PFSK-1 (cell line): ENCODE measurements around the gene MEGF11.

ENCODE experiments used
- FOXP2 ChIP-seq: optimal IDR thresholded peaks from 2 replicates; pipeline ENCODE3; 2011; ENCODE audit warnings: borderline replicate concordance, control low read depth, inconsistent platforms; ENCODE audit not compliant: insufficient read depth; ENCODE audit errors: extremely low read length, extremely low read depth
- POLR2AphosphoS5 ChIP-seq: IDR thresholded peaks from 2 replicates; pipeline ENCODE4 v1.6.1; 2012; ENCODE audit warnings: low read depth, mild to moderate bottlenecking, control low read depth, low read length, moderate library complexity
- SIN3A ChIP-seq: IDR thresholded peaks from 2 replicates; pipeline ENCODE4 v1.6.1; 2012; ENCODE audit warnings: mild to moderate bottlenecking, low read length, moderate library complexity, borderline replicate concordance; ENCODE audit not compliant: insufficient read depth
- TAF1 ChIP-seq: IDR thresholded peaks from 2 replicates; pipeline ENCODE4 v1.6.1; 2012; ENCODE audit warnings: low read length, control low read depth, borderline replicate concordance; ENCODE audit not compliant: insufficient read depth
- TF ChIP-seq, protein P1 (sequence below), 2 experiments: IDR thresholded peaks; 2 replicates each; pipeline versions ENCODE4 v1.6.1 to v1.8.0; 2011 to 2012; ENCODE audit warnings: low read depth in 2 of 2, low read length in 2 of 2, control low read depth in 1 of 2, inconsistent platforms in 1 of 2, mild to moderate bottlenecking in 1 of 2, moderate library complexity in 1 of 2; ENCODE audit not compliant: insufficient read depth in 1 of 2

Gene MEGF11

GRCh38 chr15:65862682-65863081, 390.9 kb downstream of the MEGF11 start:
- TF ChIP-seq FOXP2 (peak; percentile 58), SIN3A (peak; percentile 51; the same call in 1 of the 2 replicates), TAF1 (no peak), POLR2AphosphoS5 (no peak)
- TF ChIP-seq, protein P1, sequence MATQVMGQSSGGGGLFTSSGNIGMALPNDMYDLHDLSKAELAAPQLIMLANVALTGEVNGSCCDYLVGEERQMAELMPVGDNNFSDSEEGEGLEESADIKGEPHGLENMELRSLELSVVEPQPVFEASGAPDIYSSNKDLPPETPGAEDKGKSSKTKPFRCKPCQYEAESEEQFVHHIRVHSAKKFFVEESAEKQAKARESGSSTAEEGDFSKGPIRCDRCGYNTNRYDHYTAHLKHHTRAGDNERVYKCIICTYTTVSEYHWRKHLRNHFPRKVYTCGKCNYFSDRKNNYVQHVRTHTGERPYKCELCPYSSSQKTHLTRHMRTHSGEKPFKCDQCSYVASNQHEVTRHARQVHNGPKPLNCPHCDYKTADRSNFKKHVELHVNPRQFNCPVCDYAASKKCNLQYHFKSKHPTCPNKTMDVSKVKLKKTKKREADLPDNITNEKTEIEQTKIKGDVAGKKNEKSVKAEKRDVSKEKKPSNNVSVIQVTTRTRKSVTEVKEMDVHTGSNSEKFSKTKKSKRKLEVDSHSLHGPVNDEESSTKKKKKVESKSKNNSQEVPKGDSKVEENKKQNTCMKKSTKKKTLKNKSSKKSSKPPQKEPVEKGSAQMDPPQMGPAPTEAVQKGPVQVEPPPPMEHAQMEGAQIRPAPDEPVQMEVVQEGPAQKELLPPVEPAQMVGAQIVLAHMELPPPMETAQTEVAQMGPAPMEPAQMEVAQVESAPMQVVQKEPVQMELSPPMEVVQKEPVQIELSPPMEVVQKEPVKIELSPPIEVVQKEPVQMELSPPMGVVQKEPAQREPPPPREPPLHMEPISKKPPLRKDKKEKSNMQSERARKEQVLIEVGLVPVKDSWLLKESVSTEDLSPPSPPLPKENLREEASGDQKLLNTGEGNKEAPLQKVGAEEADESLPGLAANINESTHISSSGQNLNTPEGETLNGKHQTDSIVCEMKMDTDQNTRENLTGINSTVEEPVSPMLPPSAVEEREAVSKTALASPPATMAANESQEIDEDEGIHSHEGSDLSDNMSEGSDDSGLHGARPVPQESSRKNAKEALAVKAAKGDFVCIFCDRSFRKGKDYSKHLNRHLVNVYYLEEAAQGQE (IDR thresholded peaks at IDR 0.05; ENCODE audit: insufficient read depth in 1 of 2, low read depth in 2 of 2, low read length in 2 of 2), result no peak

- no peak for TF ChIP-seq FOXP2
- TF ChIP-seq, protein P1 (IDR thresholded peaks at IDR 0.05; ENCODE audit: insufficient read depth in 1 of 2, low read depth in 2 of 2, low read length in 2 of 2), result no peak
- no peak for TF ChIP-seq SIN3A
- TF ChIP-seq POLR2AphosphoS5, result no peak
These were observed 395.7 kb downstream of the MEGF11 start for GRCh38 chr15:65857718-65858402.

GRCh38 chr15:65856821-65857455, 396.6 kb downstream of the MEGF11 start:
- no peak for TF ChIP-seq FOXP2
- TF ChIP-seq POLR2AphosphoS5, result no peak
- TF ChIP-seq, protein P1 (IDR thresholded peaks at IDR 0.05; ENCODE audit: insufficient read depth in 1 of 2, low read depth in 2 of 2, low read length in 2 of 2), result no peak
- no peak for TF ChIP-seq TAF1
- TF ChIP-seq SIN3A, result no peak

- TF ChIP-seq FOXP2, result no peak
- TF ChIP-seq, protein P1 (IDR thresholded peaks at IDR 0.05; ENCODE audit: insufficient read depth in 1 of 2, low read depth in 2 of 2, low read length in 2 of 2), result no peak
These were observed 401.6 kb downstream of the MEGF11 start for GRCh38 chr15:65851981-65852380.
